Fibroblast of gingiva (primary cell): ENCODE measurements around the gene ASIC3.

ENCODE experiments used
- DNase-seq: peaks from one replicate; pipeline ENCODE4 v3.0.0-alpha.2; 2011; ENCODE audit warnings: low read depth

ASIC3 gene

GRCh38 chr7:151056666-151057505, 8.6 kb downstream of the ASIC3 start:
- DNase-seq = no peak

GRCh38 chr7:151057506-151057988, 9.2 kb downstream of the ASIC3 start, which contains the start of gene CDK5:
TSS of gene CDK5 (minus strand) at chr7:151057897. CDS start at chr7:151057848, 49 bp downstream.
- no peak for DNase-seq

- peak; percentile 100 for DNase-seq
These were observed 9.9 kb downstream of the ASIC3 start for GRCh38 chr7:151057989-151058780.

GRCh38 chr7:151058781-151059366, 10.5 kb downstream of the ASIC3 start:
- DNase-seq = peak; percentile 21

GRCh38 chr7:151059367-151060112, 11.2 kb downstream of the ASIC3 start, which contains the start of gene SLC4A2:
TSS of gene SLC4A2 (plus strand) at chr7:151059589. CDS start at chr7:151061988, 2,399 bp downstream.
- peak; percentile 70 for DNase-seq

- DNase-seq = no peak
These were observed 11.7 kb downstream of the ASIC3 start for GRCh38 chr7:151060113-151060415.

GRCh38 chr7:151060416-151061212, 12.3 kb downstream of the ASIC3 start:
- peak; percentile 51 for DNase-seq

GRCh38 chr7:151061213-151062110, 13.1 kb downstream of the ASIC3 start:
- no peak for DNase-seq

- no peak for DNase-seq
These were observed 13.7 kb downstream of the ASIC3 start for GRCh38 chr7:151062111-151062398.

GRCh38 chr7:151062399-151063211, 14.3 kb downstream of the ASIC3 start:
- peak; percentile 56 for DNase-seq

GRCh38 chr7:151063212-151063561, 14.9 kb downstream of the ASIC3 start:
- peak; percentile 69 for DNase-seq

- DNase-seq = no peak
These were observed 16.1 kb downstream of the ASIC3 start for GRCh38 chr7:151064454-151064853.

GRCh38 chr7:151064993-151065392, 16.7 kb downstream of the ASIC3 start:
- DNase-seq = no peak

GRCh38 chr7:151065516-151065915, 17.2 kb downstream of the ASIC3 start:
- DNase-seq = no peak

- DNase-seq = no peak
These were observed 18.1 kb downstream of the ASIC3 start for GRCh38 chr7:151066273-151066974.

GRCh38 chr7:151068069-151068773, 19.9 kb downstream of the ASIC3 start:
- DNase-seq = no peak

- DNase-seq = no peak
These were observed 21.7 kb downstream of the ASIC3 start for GRCh38 chr7:151069841-151070573.
